Stimulated activated CD8-positive, alpha-beta memory T cell treated with anti-CD3 and anti-CD28 coated beads, Interleukin-4, amount 100 ng/mL, for 24 hours (primary cell): ENCODE data around the gene TNIP2.
"Not testable (repeated sequence)": the region's sequence is repeated elsewhere in the genome, so short reads cannot be mapped to it uniquely, and the experiment has no call there.

Experiments
- DNase-seq: peaks from one replicate; pipeline ENCODE4 v3.0.0-alpha.2; 2020; ENCODE audit warnings: low read depth

The TNIP2 gene

DNA sequence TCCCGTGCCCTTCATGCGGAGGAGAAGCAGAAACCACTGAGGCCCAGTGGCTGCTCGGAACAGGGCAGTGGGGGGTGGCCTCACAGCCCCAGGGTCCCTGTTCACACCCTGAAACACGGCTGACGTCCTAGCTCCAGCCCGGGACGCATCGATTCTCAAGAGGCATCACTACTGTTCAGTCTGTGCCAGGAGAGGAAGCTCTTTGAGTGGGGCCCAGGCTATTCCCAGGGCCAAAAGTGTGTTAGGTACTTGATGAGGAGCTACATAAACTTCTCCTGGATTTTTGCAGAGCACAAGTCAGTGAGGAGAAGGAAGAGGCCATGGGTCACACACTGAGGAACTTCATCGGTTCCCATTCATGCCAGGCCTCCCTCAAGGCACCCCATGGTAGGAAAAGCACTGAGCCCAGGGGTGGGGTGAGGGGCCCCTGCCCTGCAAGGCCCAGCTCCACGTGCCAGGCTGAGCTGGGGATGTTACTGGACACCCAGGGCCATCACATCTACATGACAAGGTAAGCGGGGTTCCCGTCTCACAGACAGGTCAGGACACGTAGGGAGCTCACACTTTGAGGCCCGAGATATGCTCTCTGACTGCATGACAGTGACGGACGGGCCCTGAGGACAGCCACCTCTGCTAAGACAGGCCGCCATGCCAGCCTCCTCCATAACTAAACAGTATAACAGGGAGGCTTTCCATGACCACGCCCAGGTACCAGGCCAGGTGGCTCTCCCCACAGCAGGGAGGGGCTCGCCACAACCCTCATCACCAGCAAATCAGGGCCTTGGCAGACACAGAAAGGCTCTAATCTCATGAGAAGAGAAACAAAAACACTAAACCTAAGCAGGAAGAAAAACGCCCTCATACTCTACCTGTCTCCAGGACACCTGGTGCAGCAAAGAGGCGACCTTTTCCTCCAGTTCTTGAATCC, 12.4 kb downstream of the TNIP2 start:
- no peak for DNase-seq

DNA sequence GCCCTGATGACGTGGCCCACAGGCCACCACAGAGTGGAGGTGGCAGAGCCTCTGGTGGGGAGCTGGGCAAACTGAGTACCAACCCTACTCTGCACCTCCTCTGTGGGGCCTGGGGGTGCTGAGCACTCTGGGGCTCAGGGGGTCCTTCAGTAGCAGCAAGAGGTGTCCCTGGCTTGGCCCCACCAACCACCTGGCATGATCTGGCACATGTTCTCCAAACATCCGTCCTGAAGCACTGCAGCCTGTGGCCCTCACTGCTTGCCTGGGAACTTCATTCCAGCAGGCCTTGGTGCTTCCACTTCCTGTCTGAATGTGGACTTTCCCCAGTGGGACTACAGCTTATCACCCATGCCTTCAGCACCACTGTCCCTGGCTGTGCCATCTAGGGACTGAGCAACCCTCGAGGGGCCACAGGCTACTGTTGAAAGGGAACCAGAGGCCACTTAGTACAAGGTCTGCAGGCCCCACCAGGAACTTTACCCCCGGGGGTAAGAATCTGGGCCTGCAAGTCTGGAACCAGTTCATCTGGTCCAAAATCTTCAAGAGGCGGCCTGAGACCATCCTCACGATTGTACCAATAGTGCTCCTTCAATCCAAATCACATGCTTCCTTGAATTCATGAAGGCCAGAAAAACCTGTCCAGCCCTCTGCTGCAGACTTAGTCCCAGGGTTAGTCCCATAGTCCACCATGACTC, 13.2 kb downstream of the TNIP2 start:
- DNase-seq: no peak

- DNase-seq: no peak
These were observed 13.9 kb downstream of the TNIP2 start for GRCh38 chr4:2742081-2742822.

GRCh38 chr4:2741626-2742025, 14.5 kb downstream of the TNIP2 start:
- DNase-seq: no peak

GRCh38 chr4:2738296-2738695, 17.8 kb downstream of the TNIP2 start:
- DNase-seq: not testable (repeated sequence)

GRCh38 chr4:2735869-2736268, 20.3 kb downstream of the TNIP2 start:
- no peak for DNase-seq

DNA sequence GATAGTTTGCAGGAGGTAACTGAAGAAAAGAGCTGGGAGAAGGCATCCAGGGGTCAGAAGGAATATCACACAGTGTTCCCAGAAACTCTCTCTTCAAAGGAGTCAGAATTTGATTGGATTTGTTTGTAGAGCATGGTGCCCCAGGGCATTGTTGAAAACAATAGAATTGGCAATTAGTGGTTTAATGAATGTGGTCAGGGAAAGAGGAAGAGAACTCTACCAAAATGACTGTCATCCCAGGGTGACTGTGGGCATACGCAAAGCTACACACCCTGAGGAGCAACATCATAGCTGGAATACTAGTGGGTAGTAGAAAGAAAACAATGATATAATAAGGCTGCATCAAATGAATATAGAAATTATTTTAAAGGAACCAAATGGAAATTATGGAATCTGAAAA, 21.5 kb downstream of the TNIP2 start:
- no peak for DNase-seq

DNA sequence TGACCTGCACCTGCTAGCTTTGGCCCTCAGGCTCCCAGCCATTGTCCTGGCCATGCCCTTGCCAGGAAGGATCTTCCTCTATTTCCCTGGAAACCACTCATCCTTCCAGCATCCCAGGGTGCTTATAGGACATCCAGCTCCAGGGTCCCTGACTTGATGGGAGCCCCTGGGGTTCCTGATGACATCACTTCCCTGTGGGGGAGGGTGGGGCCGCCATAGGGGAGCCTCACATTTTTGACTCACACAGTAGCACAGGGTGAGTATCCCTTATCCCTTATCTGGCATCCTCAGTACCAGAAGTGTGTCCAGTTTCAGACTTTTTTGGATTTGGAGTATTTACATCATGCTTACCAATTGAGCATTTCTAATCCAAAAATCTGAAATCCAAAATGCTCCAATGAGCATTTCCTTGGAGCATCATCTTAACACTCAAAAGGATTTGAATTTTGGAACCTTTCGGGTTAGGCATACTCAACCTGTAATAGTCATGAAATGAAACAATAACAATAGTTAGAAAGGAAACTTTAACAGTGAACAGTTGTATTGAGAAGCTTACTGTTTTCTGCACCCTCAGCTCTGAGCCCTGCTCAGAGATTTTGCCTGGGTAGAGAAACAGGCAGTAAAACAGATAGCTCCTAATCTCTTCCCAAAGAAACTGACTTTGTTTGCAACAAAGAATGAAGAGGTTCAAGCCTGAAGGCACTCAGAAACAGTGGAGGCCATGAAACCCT, 22.1 kb downstream of the TNIP2 start:
- DNase-seq: no peak

- DNase-seq: no peak
These were observed 22.9 kb downstream of the TNIP2 start for GRCh38 chr4:2733001-2733843.

- DNase-seq: no peak
These were observed 23.6 kb downstream of the TNIP2 start for GRCh38 chr4:2732526-2732925.

DNA sequence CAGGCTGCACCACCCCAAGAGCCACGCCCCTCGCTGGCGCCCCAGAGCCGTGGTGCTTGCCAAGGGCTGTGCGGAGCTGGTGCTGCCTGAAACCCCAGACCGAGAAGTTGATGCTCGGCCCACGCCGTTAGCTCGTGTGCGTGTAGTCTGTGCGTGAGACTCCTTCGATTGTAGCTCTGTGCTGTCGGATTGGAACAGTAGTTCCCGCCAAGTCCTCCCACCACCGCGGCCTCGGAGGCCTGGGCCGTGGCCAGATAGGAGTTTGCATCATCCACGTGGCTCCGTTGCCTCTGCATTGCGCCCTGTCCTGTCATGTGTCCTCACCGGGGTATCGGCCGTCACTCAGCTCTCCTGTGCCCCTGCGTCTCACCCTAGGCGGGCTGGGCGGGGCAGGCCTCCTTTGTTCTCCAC, 24.2 kb downstream of the TNIP2 start:
- no peak for DNase-seq

DNA sequence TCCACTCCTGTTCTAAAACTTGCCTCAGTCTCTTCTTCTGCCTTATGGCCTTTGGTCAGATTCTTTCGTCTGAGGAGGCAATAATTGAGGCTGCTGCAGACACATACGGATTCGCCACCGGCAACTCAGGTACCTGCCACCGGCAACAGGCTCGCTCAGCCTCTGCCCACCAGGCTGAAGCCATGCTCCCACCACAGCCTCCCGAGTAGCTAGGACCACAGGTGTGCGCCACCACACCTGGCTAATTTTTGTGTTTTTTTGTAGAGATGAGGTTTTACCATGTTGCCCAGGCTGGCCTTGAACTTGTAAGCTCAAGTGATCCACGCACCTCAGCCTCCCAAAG, 26.6 kb downstream of the TNIP2 start:
- DNase-seq: no peak

DNA sequence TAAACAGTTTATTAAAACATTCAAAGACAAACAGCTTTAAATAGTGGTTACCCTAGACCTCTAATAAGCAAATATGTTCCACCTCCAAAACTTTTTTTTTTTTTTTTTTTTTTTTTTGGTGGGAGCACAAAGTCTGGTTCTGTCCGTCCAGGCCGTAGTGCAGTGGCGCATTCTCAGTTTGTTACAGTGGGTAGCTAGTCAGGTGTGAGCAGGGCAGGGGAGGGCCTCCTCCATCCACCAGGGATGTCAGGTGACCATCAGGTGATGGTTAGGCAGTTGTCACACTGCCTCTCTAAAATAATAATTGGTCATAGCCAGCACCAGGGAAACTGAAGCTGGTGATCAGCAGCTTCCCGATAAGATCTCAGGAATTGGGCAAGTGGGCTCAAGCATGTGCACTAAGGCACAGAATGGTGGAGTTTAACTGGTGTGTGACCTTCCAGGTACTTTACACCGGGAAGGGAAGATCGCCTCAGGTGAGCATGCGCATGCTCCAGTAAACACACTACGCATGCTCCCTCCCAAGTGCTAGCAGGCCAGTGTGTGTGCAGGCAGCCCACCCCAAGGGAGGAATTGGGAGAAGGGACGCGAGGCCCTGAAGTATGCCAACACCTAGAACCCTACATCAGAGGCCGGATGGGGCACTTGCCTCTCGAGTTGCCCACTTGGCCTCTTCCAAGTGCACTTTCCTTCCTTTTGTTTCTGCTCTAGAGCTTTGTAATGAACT, 27.2 kb downstream of the TNIP2 start:
- DNase-seq: no peak

DNA sequence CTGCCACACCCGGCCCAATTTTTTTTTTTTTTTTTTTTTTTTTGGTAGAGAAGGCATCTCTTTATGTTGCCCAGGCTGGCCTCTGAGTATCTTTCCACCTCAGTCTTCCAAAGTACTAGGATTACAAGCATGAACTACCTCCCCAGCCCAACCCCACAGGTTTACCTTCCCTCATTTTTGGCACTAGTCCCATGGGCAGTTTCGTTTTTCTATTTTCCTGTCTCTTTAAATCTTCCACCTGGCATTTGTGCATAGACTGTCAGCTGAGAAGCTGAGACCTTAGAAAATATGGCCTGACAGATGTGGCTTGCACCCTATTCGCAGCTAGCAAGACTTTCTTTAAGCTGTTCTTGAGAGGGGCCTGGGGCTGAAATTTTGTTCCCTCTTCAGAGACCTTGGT, 27.9 kb downstream of the TNIP2 start:
- no peak for DNase-seq

GRCh38 chr4:2726881-2727280, 29.3 kb downstream of the TNIP2 start:
- DNase-seq: not testable (repeated sequence)

DNA sequence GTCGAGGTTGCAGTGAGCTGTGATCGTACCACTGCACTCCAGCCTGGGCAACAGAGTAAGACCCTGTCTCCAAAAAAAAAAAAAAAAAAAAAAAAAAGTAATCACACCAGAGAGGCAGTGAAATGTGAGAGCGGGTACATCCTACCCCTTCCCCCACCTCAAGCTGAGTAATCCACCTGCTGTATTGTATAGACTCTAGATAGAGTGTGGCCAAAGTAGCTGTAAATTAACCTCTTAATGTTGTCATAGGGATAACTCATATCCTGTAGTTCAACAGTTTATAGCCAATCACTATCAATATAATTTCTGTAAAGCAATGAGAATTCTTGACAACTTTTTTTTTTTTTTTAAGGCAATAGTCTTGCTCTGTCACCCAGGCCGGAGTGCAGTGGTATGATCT, 30.8 kb downstream of the TNIP2 start:
- DNase-seq: no peak

DNA sequence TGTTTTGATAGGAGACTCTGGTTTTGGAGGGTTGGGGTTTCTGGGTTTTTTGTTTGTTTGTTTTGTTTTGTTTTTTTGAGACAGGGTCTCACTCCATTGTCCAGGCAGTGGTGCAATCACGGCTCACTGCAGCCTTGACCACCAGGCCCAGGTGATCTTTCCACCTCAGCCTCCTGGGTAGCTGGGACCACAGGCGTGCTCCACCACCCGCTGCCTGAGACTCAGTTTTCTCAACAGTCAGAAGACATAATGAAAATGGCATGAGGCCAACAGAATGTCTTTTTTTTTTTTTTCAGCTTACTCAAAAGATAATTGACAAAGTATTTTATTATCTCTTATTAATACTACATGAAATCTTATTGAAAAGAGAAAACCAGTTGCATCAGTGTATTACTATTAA, 32.4 kb downstream of the TNIP2 start:
- no peak for DNase-seq

GRCh38 chr4:2722033-2722432, 34.1 kb downstream of the TNIP2 start:
- DNase-seq: no peak

- no peak for DNase-seq
These were observed 34.5 kb downstream of the TNIP2 start for GRCh38 chr4:2721586-2721985.

DNA sequence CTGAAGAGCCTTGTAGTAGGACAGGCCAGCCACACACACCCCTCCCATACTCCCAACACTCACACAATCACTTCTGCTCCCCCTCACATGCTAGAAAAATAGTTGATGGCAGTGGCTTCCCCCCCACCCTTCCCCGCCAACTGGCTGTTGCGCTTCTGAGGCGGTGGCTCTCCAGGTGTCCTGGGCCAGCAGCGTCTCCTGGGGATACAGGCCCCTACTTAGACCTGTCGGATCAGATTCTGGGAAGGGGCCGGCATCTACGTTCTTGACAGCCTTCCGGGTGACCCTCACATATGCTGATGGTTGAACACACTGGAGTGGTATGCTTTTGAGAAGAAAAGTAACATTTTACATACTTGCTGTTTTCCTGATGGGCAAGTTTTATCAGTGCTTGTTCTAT, 39.9 kb downstream of the TNIP2 start:
- no peak for DNase-seq

GRCh38 chr4:2715426-2715825, 40.7 kb downstream of the TNIP2 start:
- DNase-seq: no peak
